Activated CD8-positive, alpha-beta memory T cell treated with anti-CD3 and anti-CD28 coated beads for 4 hours (primary cell): Measurements from ENCODE around the gene ALDH5A1.
A peak's percentile ranks its signal among the peaks of the same experiment; 100 is the strongest.

ENCODE experiments used
- DNase-seq, 2 donors: peaks; one replicate each; pipeline ENCODE4 v3.0.0-alpha.2; 2020; ENCODE audit warnings: low read depth in 2 of 2

Gene ALDH5A1

DNA sequence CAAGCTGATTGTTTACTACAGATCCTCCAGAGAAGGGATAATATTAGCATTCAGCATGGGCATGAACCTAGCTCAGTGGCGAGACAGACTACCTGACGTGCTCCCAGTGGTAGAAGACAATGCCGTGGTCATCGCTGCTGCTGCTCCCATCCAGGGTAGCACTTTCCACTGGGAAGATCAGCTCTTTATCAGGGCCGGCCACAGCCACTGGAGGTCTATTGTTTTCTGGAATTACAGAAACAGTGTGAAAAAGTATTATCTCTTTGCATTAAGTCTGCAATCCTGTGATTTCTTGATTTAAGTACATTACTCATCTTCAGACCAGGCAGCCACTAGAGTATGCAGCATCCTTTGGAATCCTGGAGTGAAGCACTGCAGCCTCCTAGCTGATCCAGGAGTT lies 75.0 kb downstream of the ALDH5A1 start:
- no peak for DNase-seq

DNA sequence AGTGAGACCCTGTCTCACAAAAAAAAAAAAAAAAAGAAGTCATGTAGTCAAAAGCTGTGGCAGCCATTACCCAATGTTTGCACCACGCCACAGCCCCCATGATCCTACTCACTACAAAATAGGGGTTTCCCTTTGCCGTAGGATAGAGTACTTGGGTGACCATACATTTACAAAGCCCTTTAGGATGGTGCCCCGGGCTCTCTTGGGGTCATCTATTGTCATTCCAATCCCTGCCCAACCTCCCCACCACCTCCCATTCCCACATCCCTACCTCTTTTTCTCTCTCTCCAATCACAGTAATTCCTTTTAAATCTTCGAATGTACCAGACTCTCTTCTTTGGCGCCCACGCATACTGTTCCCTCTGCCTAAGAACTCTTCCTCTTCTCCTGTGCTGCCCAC lies 76.6 kb downstream of the ALDH5A1 start:
- DNase-seq = no peak

DNA sequence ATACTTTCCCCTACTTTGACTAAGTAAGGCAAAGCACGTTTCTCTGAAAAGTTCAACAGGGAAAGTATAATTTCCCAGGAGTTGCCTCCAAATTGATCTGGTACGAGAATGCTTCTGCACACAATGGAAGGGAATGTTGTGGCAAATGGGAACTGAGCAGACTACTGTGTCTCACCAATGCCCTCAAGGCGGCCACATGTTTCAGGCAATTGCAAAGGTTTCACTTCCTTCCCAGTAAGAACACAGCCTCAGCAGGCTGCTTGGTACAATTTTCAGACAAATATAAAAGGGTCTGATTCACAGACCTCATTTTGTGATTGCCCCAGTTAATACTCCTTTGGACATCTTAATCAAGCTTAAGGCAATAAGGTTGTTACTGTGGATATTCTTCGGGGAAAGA lies 80.0 kb downstream of the ALDH5A1 start:
- no peak for DNase-seq

DNA sequence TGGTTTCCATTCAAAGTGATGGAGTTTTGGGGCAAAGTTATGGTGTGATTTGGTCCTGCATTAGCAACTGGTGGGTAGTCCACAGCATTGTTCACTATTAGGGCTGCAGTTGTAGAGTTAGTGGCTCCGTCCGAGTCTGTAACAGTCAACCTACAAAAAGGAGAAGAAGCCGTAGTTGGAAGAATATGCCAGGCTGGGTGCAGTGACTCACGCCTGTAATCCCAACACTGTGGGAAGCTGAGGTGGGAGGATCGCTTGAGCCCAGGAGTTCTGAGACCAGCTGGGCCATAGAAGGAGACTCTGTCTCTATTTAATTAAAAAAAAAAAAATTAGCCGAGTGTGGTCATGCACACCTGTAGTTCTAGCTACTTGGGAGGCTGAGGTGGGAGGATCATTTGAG lies 81.7 kb downstream of the ALDH5A1 start:
- DNase-seq = no peak

DNA sequence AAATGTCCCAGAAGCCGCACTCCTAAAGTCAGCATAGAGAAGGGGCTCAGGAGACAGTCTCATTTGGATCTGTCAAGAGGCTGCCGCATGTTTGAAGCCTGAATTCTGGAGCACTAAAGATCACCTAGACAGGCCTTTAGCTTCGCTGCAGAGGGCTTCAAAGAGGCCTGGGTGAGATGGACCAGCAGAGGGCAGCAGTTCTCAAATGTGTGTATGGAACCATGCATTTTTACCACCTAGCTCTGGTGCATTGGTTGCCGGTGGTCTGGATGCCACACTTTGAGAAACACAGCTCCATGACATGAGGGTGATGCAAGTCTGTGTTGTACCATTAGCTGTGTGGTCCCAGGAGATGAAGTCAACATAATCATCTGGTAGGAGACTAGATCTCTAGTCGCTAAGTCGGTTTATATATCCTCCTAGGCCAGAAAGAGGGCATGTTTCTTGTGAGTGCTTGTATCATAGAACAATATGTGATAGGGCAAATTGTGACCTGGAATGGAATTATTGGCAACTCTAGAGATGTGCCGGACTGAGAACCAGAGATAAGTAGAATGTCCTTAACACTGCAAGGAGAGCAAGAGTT lies 86.4 kb downstream of the ALDH5A1 start:
- peak; percentile 57 to 64 for DNase-seq

DNA sequence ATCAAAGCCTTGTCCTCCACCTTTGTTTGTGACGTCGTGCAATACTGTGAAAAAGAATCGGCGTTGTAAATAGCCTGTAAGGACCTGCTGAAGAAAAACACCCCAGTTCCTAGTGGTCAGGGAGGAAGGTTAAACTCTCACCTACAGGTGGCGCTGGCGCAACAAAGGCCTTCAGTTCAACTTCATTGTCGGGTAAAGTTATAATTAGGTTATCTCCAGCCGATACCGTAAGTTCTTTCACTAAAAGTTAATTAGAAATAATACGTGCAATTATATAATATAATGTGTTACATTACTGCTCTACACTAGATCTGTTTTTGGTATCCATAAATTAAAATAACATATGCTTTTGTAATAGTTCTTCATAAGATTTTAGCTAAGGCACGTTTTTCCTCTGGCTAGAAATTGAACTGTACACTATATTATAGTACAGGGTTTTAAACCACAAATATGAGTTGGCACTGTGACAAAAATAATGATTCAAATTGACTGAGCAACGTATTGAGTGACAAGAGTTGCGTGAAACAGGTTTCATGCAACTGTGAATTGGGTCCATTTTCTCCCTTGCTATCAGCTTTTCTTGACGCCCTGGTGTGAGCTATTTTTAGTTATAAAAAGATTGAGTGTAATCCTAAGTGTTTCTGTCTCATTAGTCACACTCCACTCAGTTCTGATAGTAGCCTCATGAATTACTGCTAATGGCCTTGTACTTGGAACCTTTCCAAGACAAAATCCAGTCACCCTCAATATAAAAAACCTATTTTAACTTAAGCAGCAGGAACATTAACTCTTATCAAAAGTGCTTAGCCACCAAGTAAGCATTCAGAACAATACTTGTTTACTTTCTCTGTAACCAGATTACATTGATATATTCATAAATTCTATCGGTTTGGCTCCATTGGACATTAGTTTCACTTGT lies 89.0 kb downstream of the ALDH5A1 start:
- DNase-seq = peak; percentile 38 to 49

DNA sequence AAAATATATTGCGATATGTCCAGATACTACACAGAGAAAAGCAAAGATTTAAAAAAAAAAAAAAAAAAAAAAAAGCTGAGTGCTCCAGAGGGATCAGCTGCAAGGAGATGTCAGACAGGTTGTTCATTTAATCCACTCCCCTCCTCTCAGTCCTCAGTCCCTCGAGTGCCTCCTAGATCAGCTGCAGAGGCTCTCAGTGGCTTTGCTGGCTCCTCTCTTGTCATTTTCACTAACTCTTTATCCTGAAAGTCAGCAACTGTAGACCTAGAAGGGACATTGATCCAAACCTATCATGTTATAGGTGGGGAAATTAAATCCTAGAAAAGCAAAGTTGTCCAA lies 89.6 kb downstream of the ALDH5A1 start:
- no peak for DNase-seq
